ENCODE data around the gene AMBRA1.

DNA sequence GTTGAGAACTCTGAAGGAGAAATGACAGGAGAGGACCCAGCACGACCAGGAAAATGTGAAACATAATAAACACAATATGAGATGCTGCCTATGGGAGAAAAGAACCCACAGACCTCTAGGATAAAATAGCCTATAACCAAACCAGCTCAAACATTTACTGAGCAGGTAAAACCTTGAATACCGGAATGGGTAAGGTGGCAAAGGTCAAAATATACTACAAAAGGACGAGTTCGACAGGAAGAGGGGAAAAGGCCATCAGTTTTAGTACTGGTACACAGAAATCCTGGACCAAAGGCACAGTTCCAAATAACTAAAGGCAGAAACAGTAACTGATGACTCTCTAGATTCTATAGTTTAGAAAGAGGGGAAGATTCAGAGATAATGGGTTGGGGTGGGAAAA lies 96.3 kb downstream of the AMBRA1 start:
- TF ChIP-seq, protein P1, sequence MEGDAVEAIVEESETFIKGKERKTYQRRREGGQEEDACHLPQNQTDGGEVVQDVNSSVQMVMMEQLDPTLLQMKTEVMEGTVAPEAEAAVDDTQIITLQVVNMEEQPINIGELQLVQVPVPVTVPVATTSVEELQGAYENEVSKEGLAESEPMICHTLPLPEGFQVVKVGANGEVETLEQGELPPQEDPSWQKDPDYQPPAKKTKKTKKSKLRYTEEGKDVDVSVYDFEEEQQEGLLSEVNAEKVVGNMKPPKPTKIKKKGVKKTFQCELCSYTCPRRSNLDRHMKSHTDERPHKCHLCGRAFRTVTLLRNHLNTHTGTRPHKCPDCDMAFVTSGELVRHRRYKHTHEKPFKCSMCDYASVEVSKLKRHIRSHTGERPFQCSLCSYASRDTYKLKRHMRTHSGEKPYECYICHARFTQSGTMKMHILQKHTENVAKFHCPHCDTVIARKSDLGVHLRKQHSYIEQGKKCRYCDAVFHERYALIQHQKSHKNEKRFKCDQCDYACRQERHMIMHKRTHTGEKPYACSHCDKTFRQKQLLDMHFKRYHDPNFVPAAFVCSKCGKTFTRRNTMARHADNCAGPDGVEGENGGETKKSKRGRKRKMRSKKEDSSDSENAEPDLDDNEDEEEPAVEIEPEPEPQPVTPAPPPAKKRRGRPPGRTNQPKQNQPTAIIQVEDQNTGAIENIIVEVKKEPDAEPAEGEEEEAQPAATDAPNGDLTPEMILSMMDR (IDR thresholded peaks at IDR 0.05), result no peak
- no peak for TF ChIP-seq POLR2A (IDR thresholded peaks at IDR 0.05)
